ENCODE results near the gene COIL. TPM values are rescaled to one million over a fixed set of nuclear protein-coding genes. Genes with fewer than 3 reads are reported as not detected.
A peak's percentile ranks its signal among the peaks of the same experiment; 100 is the strongest.
"Not testable (repeated sequence)": the region's sequence is repeated elsewhere in the genome, so short reads cannot be mapped to it uniquely, and the experiment has no call there.

COIL gene
- total RNA-seq, 2 experiments from 2014 or later, result 17.6 to 17.8 TPM

DNA sequence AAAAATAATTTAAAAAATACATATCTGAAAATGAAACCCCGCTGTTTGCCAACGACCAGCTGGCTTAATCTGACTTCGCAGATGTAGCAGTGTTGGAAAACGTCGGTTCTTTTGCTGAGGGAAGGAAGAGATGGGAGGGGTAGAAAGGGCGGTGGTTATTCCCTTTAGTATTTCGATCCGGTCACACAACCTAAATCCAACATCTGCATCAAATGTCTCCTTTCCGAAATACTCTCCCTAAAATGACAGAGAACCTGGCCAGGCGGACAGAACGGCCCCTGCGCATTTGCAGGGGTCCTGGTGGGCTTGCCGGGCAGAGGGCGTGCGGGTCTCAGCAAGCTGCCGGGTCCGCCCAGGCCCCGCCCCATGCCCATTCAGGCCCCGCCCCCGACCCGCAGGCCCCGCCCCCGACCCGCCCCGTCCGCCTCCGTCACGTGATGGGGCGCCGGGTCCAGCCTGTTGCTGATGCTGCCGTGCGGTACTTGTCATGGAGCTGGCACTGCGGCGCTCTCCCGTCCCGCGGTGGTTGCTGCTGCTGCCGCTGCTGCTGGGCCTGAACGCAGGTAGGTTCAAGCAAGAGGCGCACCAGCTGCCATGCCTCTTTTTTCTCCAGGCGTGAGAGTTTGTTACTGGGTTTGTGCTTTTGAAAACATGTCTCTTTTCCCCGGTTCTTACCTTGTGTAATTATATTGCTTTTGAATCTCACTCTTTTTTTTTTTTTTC is 17.0 kb upstream of the COIL start, which contains the start of gene SCPEP1:
Gene SCPEP1, plus strand, starts transcription at position 459 of the 723 bp plus-strand sequence. Its CDS starts 29 bp downstream, at position 488.
- Mint-ChIP-seq H3K27me3 (ENCODE audit: low read depth) (peaks cover 23% of the 10 kb centered on the region), H3K36me3 (ENCODE audit: low read depth) (no peaks in the 10 kb centered on the region), H3K4me1 (ENCODE audit: low read depth) (peaks cover 24% of the 10 kb centered on the region), H3K9me3 (ENCODE audit: insufficient read depth) (no peaks in the 10 kb centered on the region), H3K4me3 (peak within 1 kb of the TSS; percentile 89), H3K27ac (peak within 1 kb of the TSS; percentile 89)
- ChIA-PET POLR2A (interaction anchor here (0.7 to 1.3 kb wide), 3 partner anchors 17 to 64 kb away, joined by 3 read pairs; partner anchors contain the start of genes COIL and TRIM25), CTCF (interaction anchor here (0.9 to 3.1 kb wide), 3 partner anchors 16 to 158 kb away, joined by 3 to 15 read pairs (median 3); partner anchors contain the start of gene COIL)
- ATAC-seq (peak; percentile 96), DNase-seq (peak; percentile 83)

DNA sequence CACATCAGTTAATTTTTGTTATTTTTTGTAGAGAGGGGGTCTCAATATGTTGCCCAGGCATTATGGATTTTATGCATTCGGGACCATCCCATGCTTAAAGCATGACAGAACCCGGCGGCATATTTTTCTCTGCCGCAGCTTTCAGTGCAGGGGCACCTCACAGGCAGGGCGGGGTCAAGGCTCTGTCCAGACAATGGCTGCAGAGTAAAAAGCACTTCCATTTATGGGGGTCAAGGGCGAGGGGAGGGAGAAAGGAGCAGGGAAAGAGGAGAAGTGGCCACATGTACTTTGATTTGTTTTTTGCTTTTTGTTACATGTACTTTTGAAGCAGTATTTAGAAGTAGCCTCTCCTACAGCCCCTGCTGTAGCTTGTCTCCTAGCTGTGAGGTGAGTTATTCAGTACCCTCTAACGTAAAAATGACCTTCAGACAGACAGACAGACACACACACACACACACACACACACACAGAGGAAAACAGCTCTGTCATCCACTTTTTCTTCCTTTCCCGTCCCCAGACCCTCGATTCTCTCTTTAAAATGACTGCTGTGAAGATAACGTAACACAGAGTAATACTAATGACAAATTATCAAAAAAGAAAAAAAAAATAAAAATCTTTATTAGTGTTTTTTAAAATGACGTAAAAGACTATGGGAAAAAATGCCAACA is 16.2 kb upstream of the COIL start:
- ChIA-PET POLR2A (interaction anchor here (1.1 to 1.3 kb wide), 2 partner anchors 16 to 63 kb away, joined by 3 read pairs; partner anchors contain the start of genes COIL and TRIM25), CTCF (interaction anchor here (0.7 to 3.1 kb wide), 3 partner anchors 15 to 157 kb away, joined by 3 to 15 read pairs (median 3); partner anchors contain the start of gene COIL)
- Mint-ChIP-seq H3K9me3 (ENCODE audit: insufficient read depth) (no peaks in the 10 kb centered on the region), H3K4me1 (ENCODE audit: low read depth) (peaks cover 24% of the 10 kb centered on the region), H3K27me3 (ENCODE audit: low read depth) (peaks cover 23% of the 10 kb centered on the region), H3K27ac (no peak overlapping the region), H3K36me3 (ENCODE audit: low read depth) (no peaks in the 10 kb centered on the region), H3K4me3 (peak overlapping the region; percentile 45)
- DNase-seq (no peak), ATAC-seq (no peak)

DNA sequence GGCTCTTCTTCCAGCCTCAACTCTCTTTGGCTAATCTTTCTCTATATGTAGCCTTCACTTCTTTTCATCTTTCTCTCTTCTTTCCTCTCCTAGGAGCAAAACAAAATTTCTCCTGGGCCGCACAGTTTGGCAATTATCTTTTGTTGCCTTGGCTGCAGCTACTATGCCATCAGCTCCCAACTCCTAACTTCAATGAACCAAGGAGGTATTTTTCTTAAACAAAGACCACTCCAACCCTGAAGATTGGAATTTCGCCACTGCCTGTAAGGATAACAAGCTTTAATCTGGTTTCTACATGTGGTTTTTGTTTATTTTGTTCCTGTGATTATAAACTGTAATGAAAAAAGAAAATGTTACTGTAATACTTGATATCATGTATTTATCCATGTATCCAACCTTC is 14.8 kb upstream of the COIL start:
- Mint-ChIP-seq H3K27ac (no peak overlapping the region), H3K27me3 (ENCODE audit: low read depth) (peaks cover 25% of the 10 kb centered on the region), H3K4me1 (ENCODE audit: low read depth) (peaks cover 24% of the 10 kb centered on the region), H3K36me3 (ENCODE audit: low read depth) (no peaks in the 10 kb centered on the region), H3K9me3 (ENCODE audit: insufficient read depth) (no peaks in the 10 kb centered on the region), H3K4me3 (no peak overlapping the region)
- ATAC-seq (no peak), DNase-seq (no peak)
- ChIA-PET POLR2A (interaction anchor here (0.7 kb wide), 1 partner anchor 155 kb away, joined by 3 read pairs; no protein-coding TSS in a partner anchor), CTCF (no interaction called here)

DNA sequence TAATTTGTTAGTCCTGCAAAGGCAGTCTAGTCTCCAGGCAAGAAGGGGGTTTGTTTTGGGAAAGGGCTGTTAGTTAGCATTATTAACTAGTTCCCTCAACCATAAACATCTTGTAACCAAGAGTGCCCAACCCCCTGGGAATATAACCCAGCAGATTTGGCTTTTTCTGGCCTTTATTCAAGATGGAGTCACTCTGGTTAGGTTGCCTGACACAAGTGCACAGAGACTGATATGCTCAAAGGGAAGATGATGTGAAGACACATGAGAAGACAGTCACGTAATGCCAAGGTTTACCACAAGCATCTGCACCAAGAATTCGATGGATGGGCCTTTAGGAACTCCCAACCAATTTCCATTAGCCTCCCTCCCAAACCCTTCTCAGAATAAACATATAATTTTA is 13.2 kb upstream of the COIL start:
- no peak overlapping the region for H3K4me3 Mint-ChIP-seq
- POLR2A ChIA-PET, result no interaction called here
- H3K9me3 Mint-ChIP-seq (ENCODE audit: insufficient read depth), result no peaks in the 10 kb centered on the region
- no peak for DNase-seq
- no peak overlapping the region for H3K27ac Mint-ChIP-seq
- CTCF ChIA-PET, result no interaction called here
- ATAC-seq, result no peak
- H3K4me1 Mint-ChIP-seq (ENCODE audit: low read depth), result peaks cover 18% of the 10 kb centered on the region
- no peaks in the 10 kb centered on the region for H3K36me3 Mint-ChIP-seq (ENCODE audit: low read depth)
- peaks cover 25% of the 10 kb centered on the region for H3K27me3 Mint-ChIP-seq (ENCODE audit: low read depth)

DNA sequence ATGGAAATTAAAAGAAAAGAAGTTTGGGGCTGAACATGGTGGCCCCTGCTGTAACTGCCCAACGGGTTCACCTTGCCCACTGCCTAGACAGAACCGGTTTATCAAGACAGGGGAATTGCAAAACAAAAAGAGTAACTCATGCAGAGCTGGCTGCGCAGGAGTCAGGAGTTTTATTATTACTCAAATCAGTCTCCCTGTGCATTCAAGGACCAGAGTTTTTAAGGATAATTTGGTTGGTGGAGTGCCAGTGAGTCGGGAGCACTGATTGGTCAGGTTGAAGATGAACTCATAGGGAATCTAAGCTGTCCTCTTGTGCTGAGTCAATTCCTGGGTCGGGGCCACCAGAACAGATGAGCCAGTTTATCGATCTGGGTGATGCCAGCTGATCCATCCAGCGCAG is 12.7 kb upstream of the COIL start:
- peaks cover 25% of the 10 kb centered on the region for H3K27me3 Mint-ChIP-seq (ENCODE audit: low read depth)
- no peak overlapping the region for H3K27ac Mint-ChIP-seq
- H3K4me1 Mint-ChIP-seq (ENCODE audit: low read depth), result peaks cover 13% of the 10 kb centered on the region
- H3K4me3 Mint-ChIP-seq, result no peak overlapping the region
- no peaks in the 10 kb centered on the region for H3K36me3 Mint-ChIP-seq (ENCODE audit: low read depth)
- no peaks in the 10 kb centered on the region for H3K9me3 Mint-ChIP-seq (ENCODE audit: insufficient read depth)
- CTCF ChIA-PET, result interaction anchor here (1.4 kb wide), 1 partner anchor 13 kb away, joined by 5 read pairs; the partner anchor contains the start of gene COIL
- ATAC-seq (no peak), DNase-seq (no peak)
- POLR2A ChIA-PET, result no interaction called here

DNA sequence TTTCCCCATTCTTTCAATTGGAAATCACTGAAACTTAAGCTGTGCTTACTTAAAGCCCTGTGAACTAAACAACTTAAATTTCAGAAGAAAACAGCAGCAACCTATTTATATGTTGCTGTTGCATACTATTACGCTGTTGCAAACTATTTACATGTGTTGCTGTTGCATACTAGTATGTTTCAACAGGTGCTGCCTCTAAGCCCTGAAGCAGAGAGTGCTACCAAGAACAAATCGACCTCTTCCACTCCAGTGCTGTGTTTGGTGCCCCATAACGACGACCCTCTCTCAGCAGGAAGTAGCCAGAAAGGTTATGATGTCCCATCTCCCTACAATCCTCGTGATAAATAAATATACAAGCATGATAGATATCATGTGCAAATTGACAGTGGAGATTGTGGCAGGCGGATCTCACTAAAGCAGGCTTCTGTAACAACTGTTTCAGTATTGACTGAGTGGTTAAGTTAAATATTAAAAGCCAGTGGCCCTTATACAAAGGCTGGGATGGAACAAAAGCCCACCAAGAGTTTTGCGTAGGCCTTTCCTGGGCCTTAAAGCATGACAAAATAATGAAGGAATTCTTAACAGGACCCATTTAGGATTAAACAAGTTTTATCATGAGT is 11.4 kb upstream of the COIL start:
- DNase-seq, result no peak
- peaks cover 23% of the 10 kb centered on the region for H3K27me3 Mint-ChIP-seq (ENCODE audit: low read depth)
- no peak overlapping the region for H3K4me3 Mint-ChIP-seq
- no peaks in the 10 kb centered on the region for H3K9me3 Mint-ChIP-seq (ENCODE audit: insufficient read depth)
- ChIA-PET CTCF (interaction anchor here (1.4 kb wide), 1 partner anchor 12 kb away, joined by 5 read pairs; the partner anchor contains the start of gene COIL), POLR2A (no interaction called here)
- ATAC-seq, result no peak
- no peak overlapping the region for H3K27ac Mint-ChIP-seq
- H3K36me3 Mint-ChIP-seq (ENCODE audit: low read depth), result no peaks in the 10 kb centered on the region
- peaks cover 6% of the 10 kb centered on the region for H3K4me1 Mint-ChIP-seq (ENCODE audit: low read depth)

DNA sequence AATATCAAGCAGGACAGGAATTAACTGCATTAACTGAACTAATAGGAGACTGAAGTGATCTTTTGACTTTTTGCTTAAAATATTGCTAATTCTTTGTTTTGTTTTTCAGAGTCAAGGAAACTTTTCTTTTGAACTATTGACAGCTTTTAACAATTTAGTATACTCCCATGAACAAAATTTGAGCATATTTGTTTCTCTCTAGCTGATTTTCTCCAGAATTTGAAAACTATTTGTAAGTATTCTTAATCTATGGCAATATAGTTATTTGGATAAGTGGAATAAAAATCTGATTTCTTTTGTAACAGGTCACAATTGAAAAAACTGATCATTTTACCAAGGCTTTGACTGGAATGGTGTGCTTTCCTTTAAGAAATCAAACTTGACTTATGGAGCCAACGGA is 10.1 kb upstream of the COIL start:
- Mint-ChIP-seq H3K27ac (no peak overlapping the region), H3K4me1 (ENCODE audit: low read depth) (no peaks in the 10 kb centered on the region), H3K27me3 (ENCODE audit: low read depth) (peaks cover 24% of the 10 kb centered on the region), H3K4me3 (no peak overlapping the region), H3K9me3 (ENCODE audit: insufficient read depth) (no peaks in the 10 kb centered on the region), H3K36me3 (ENCODE audit: low read depth) (no peaks in the 10 kb centered on the region)
- DNase-seq (no peak), ATAC-seq (no peak)
- ChIA-PET CTCF (interaction anchor here (0.7 to 1.4 kb wide), 2 partner anchors 8 to 10 kb away, joined by 4 read pairs; partner anchors contain the start of gene COIL), POLR2A (no interaction called here)

DNA sequence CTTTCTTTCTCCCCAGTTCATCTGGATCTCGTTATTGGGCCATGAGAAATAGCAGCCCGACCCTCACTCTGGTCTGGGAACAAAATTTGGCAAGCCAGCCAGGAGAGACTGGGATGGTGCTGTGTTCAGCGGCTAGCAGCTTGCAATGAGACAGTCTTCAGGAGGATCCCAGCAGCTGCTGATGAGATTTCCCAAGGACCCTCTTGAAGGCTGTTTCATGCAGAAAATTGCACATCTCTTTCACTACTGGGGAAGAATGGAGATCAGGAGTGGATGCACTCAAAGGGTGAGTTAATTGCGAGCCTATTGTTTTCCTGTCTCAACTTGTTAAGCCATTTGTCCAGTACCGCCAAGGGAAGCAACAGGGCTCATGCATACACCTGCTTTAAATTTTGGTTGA is 5.5 kb upstream of the COIL start:
- POLR2A ChIA-PET, result no interaction called here
- Mint-ChIP-seq H3K9me3 (ENCODE audit: insufficient read depth) (no peaks in the 10 kb centered on the region), H3K36me3 (ENCODE audit: low read depth) (no peaks in the 10 kb centered on the region), H3K27me3 (ENCODE audit: low read depth) (peaks cover 4% of the 10 kb centered on the region), H3K4me1 (ENCODE audit: low read depth) (peaks cover 2% of the 10 kb centered on the region), H3K4me3 (no peak overlapping the region), H3K27ac (no peak overlapping the region)
- CTCF ChIA-PET, result interaction anchor here (1.1 kb wide), 1 partner anchor 13 kb away, joined by 3 read pairs; no protein-coding TSS in a partner anchor
- no peak for ATAC-seq
- no peak for DNase-seq

DNA sequence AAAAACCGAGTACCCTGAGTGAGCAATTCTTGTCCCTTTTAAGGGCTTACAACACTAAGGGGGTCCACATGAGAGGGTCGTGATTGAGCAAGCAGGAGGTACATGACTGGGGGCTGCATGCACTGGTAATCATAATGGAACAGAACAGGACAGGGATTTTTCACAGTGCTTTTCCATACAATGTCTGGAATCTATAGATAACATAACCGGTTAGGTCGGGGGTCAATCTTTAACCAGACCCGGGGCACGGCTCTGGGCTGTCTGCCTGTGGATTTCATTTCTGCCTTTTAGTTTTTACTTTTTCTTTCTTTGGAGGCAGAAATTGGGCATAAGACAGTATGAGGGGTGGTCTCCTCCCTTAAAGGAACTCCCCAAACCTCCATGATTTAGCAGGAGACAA is 4.8 kb upstream of the COIL start:
- POLR2A ChIA-PET; H3K9me3 Mint-ChIP-seq (ENCODE audit: insufficient read depth): not testable (repeated sequence)
- CTCF ChIA-PET, result interaction anchor here (1.1 kb wide), 1 partner anchor 12 kb away, joined by 3 read pairs; no protein-coding TSS in a partner anchor

DNA sequence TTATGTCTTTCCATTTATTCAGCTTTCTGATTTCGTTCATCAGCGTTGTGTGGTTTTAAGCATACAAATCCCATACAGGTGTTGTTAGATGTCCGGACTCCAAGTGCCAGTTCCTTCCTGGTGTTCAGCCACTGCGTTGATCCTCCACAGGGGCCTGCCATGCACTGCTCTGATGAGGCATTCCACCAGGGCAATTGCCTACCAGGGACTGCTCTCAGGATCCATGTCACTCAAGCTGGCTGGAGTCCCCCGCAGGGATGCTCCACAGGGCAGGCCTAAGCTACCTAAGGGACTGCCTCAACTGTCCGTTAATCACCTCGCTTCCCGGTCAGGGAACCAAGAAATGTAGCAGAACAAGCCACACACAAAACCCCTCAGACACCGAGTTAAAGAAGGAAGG is 4.4 kb upstream of the COIL start:
- not testable (repeated sequence) for H3K27ac Mint-ChIP-seq

More for the DNA sequence above, 4.8 kb upstream of the COIL start:
- not testable (repeated sequence) for ATAC-seq; H3K36me3 Mint-ChIP-seq (ENCODE audit: low read depth); H3K4me1 Mint-ChIP-seq (ENCODE audit: low read depth); H3K4me3 Mint-ChIP-seq; H3K27ac Mint-ChIP-seq; H3K27me3 Mint-ChIP-seq (ENCODE audit: low read depth); DNase-seq

DNA sequence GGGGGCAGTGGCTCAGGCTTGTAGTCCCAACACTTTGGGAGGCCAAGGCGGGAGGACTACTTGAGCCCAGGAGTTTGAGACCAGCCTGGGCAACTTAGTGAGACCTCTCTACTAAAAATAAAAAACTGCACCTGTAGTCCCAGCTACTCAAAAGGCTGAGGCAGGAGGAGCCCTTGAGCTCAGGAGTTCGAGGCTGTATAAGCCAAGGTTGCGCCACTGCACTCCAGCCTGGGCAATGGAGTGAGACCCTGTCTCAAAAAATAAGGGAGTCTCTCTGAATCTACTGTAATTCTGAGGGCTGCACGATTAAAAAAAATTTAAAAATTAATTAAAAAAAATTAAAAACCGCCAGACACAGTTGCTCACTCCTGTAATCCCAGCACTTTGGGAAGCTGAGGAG is 3.9 kb downstream of the COIL start:
- no peak for ATAC-seq
- no peaks in the 10 kb centered on the region for H3K9me3 Mint-ChIP-seq (ENCODE audit: insufficient read depth)
- H3K36me3 Mint-ChIP-seq (ENCODE audit: low read depth), result no peaks in the 10 kb centered on the region
- no peak overlapping the region for H3K27ac Mint-ChIP-seq
- peaks cover 21% of the 10 kb centered on the region for H3K4me1 Mint-ChIP-seq (ENCODE audit: low read depth)
- CTCF ChIA-PET, result interaction anchor here (2.0 kb wide), 1 partner anchor 137 kb away, joined by 8 read pairs; no protein-coding TSS in a partner anchor
- H3K4me3 Mint-ChIP-seq, result no peak overlapping the region
- POLR2A ChIA-PET, result no interaction called here
- no peaks in the 10 kb centered on the region for H3K27me3 Mint-ChIP-seq (ENCODE audit: low read depth)
- no peak for DNase-seq

More for the DNA sequence above, 4.4 kb upstream of the COIL start:
- H3K9me3 Mint-ChIP-seq (ENCODE audit: insufficient read depth); DNase-seq; ATAC-seq; H3K27me3 Mint-ChIP-seq (ENCODE audit: low read depth); POLR2A ChIA-PET; H3K36me3 Mint-ChIP-seq (ENCODE audit: low read depth); H3K4me3 Mint-ChIP-seq; H3K4me1 Mint-ChIP-seq (ENCODE audit: low read depth): not testable (repeated sequence)
- CTCF ChIA-PET, result interaction anchor here (1.1 kb wide), 1 partner anchor 11 kb away, joined by 3 read pairs; no protein-coding TSS in a partner anchor
